LNCAP (cell line): ENCODE measurements around the gene ERBB2.

Experiments used
- TF ChIP-seq, protein P1 (sequence below): fragments of 450-650 bp; IDR thresholded peaks from 2 replicates; pipeline ENCODE4 v1.5.1; 2017; ENCODE audit warnings: mild to moderate bottlenecking

Gene ERBB2

GRCh38 chr17:39658346-39658745 lies 41.5 kb upstream of the ERBB2 start:
- TF ChIP-seq, protein P1, sequence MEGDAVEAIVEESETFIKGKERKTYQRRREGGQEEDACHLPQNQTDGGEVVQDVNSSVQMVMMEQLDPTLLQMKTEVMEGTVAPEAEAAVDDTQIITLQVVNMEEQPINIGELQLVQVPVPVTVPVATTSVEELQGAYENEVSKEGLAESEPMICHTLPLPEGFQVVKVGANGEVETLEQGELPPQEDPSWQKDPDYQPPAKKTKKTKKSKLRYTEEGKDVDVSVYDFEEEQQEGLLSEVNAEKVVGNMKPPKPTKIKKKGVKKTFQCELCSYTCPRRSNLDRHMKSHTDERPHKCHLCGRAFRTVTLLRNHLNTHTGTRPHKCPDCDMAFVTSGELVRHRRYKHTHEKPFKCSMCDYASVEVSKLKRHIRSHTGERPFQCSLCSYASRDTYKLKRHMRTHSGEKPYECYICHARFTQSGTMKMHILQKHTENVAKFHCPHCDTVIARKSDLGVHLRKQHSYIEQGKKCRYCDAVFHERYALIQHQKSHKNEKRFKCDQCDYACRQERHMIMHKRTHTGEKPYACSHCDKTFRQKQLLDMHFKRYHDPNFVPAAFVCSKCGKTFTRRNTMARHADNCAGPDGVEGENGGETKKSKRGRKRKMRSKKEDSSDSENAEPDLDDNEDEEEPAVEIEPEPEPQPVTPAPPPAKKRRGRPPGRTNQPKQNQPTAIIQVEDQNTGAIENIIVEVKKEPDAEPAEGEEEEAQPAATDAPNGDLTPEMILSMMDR = no peak

- TF ChIP-seq, protein P1 = no peak
Observed at GRCh38 chr17:39658760-39659159, 41.1 kb upstream of the ERBB2 start.

GRCh38 chr17:39659279-39660010 lies 40.4 kb upstream of the ERBB2 start:
- TF ChIP-seq, protein P1 = no peak

- TF ChIP-seq, protein P1 = no peak
Observed at GRCh38 chr17:39660011-39660360, 39.9 kb upstream of the ERBB2 start.

DNA sequence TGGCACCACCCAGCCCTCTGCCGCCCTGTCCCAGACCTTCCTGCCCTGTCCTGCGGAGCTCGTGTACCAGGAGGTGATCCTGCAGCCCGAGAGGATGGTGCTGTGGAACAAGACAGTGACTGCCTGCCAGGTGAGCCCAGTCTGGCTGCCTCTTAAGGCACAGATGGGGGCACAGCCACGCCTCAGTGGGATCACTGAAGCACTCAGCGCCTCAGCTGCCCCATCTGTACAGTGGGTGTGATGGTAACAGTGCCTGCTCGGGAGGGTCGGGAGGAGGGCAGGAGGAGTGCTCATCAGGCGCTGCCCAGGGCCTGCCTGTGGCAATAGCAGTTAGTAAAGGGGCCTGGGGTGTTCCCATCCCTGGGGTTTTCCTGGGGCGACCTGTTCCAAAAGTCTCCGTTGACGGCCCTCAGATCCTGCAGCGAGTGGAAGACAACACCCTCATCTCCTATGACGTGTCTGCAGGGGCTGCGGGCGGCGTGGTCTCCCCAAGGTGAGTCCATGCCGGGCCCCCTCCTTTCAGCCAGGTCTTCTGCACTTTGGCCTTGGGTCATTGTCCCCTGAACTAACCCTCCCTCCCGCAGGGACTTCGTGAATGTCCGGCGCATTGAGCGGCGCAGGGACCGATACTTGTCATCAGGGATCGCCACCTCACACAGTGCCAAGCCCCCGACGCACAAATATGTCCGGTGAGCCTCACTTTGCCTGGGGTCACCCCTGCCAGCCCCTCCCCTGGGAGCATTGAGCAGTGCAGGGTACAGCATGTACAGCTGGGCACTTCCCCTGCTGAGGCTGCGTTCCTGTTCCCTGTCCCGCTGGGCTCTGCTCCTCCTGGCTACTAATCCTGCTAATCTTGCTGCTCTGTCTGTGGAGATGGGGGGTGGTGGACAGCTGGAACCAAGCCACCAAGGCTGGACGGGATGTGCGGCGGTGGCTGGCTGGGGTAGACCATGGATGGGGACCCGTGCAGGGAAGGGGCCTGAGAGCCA lies 39.2 kb upstream of the ERBB2 start:
- TF ChIP-seq, protein P1 = no peak

GRCh38 chr17:39661744-39662541 lies 37.9 kb upstream of the ERBB2 start:
- TF ChIP-seq, protein P1 = no peak
